HepG2 (cell line): ENCODE data around the gene ABHD2. TPM values are rescaled to one million over a fixed set of nuclear protein-coding genes. Genes with fewer than 3 reads are reported as not detected.

Experiments
- ATAC-seq: fragments of 200-7000 bp; cut with Tn5 transposase; 3 replicates; pipeline ENCODE4 v1.9.1; 2020; ENCODE audit warnings: mild to moderate bottlenecking, moderate library complexity
- BruUV-seq: library from RNA; stranded (reverse); fragments of 400-500 nt; replicated peaks from 2 replicates; lab custom pipeline; 2021; lab: Mats Ljungman, UMichigan
- CTCF ChIA-PET: fragments of 300-600 bp; formaldehyde crosslinking; extraction: SDS; loops from one replicate; lab custom pipeline; 2021; ENCODE audit warnings: low total read pairs, inconsistent platforms, low intra/inter-chr PET ratio; lab: Yijun Ruan, JAX
- POLR2A ChIA-PET: fragments of 350-600 bp; sonication (Branson Sonifier 250); formaldehyde crosslinking; loops from one replicate; lab custom pipeline; 2020; ENCODE audit warnings: antibody characterized with exemption, inconsistent platforms; lab: Yijun Ruan, JAX
- DNase-seq: peaks from one replicate; pipeline ENCODE4 v3.0.0-alpha.2; 2015; ENCODE audit warnings: low spot score
- FAIRE-seq: peaks from 3 replicates; lab custom pipeline; 2011; peaks lifted over from hg19 to GRCh38; lab: Jason Lieb, UNC
- H2AFZ ChIP-seq: one replicate; pipeline ENCODE4 v1.6.1; 2011; ENCODE audit warnings: low read length, inconsistent platforms
- H3K27ac ChIP-seq: fragments of 300-600 bp; 3 replicates; pipeline ENCODE4 v1.8.0; 2011; ENCODE audit warnings: mixed run types, mild to moderate bottlenecking, mixed read lengths, low read length, inconsistent platforms; ENCODE audit not compliant: insufficient read depth; ENCODE audit errors: extremely low read length
- H3K27me3 ChIP-seq, 2 experiments: fragments of 200-600 bp in 1 of 2; 2 replicates in 1 of 2; 3 replicates in 1 of 2; pipeline versions ENCODE4 v1.6.0 to v1.8.0; 2011; ENCODE audit warnings: low read length in 2 of 2, mild to moderate bottlenecking in 2 of 2, moderate library complexity in 2 of 2, inconsistent platforms in 1 of 2; ENCODE audit not compliant: insufficient read depth in 2 of 2, control insufficient read depth in 1 of 2
- H3K36me3 ChIP-seq, 2 experiments: fragments of 200-600 bp in 1 of 2; replicated peaks in 1 of 2; 2 replicates in 1 of 2; 3 replicates in 1 of 2; pipeline versions ENCODE4 v1.5.1 to v1.8.0; 2011; ENCODE audit warnings: low read length in 2 of 2, inconsistent platforms in 1 of 2; ENCODE audit not compliant: insufficient read depth in 2 of 2, control insufficient read depth in 1 of 2
- H3K4me1 ChIP-seq: 2 replicates; pipeline ENCODE4 v1.5.1; 2012; ENCODE audit warnings: low read length, inconsistent platforms; ENCODE audit not compliant: insufficient read depth
- H3K4me2 ChIP-seq: 2 replicates; pipeline ENCODE4 v1.6.0; 2011; ENCODE audit warnings: low read depth, low read length, inconsistent platforms
- H3K4me3 ChIP-seq, 3 experiments: fragments of 200-600 bp in 1 of 3; sonication (generic), shearing (Covaris generic) in 1 of 3; replicated peaks in 1 of 3; 2 replicates each; pipeline ENCODE4 v1.5.1; 2011 to 2016; ENCODE audit warnings: low read length in 3 of 3, inconsistent platforms in 2 of 3, low read depth in 2 of 3, mild to moderate bottlenecking in 2 of 3, control low read depth in 1 of 3, mixed read lengths in 1 of 3; ENCODE audit not compliant: insufficient read depth in 1 of 3
- H3K79me2 ChIP-seq: one replicate; pipeline ENCODE4 v1.6.1; 2011; ENCODE audit warnings: low read length, inconsistent platforms; ENCODE audit not compliant: insufficient read depth
- H3K9ac ChIP-seq: 2 replicates; pipeline ENCODE4 v1.6.0; 2011; ENCODE audit warnings: mild to moderate bottlenecking, low read depth, low read length, inconsistent platforms; ENCODE audit not compliant: insufficient read depth
- H3K9me3 ChIP-seq: 2 replicates; pipeline ENCODE4 v1.5.1; 2012; ENCODE audit warnings: mild to moderate bottlenecking, low read length
- H4K20me1 ChIP-seq: 2 replicates; pipeline ENCODE4 v1.6.0; 2011; ENCODE audit warnings: inconsistent platforms, mild to moderate bottlenecking, low read length, moderate library complexity; ENCODE audit not compliant: insufficient read depth
- ERF ChIP-seq: IDR thresholded peaks from 2 replicates; pipeline ENCODE4 v1.6.1; 2018; ENCODE audit warnings: missing biosample characterization, missing genetic modification reagents
- FLYWCH1 ChIP-seq: sonication (generic); formaldehyde crosslinking; IDR thresholded peaks from 2 replicates; pipeline ENCODE4 v1.8.1; 2023; ENCODE audit warnings: mild to moderate bottlenecking, missing genetic modification reagents
- HNF1B ChIP-seq: sonication (generic); formaldehyde crosslinking; IDR thresholded peaks from 2 replicates; pipeline ENCODE4 v1.5.1; 2020; ENCODE audit warnings: mild to moderate bottlenecking, moderate library complexity, missing genetic modification reagents
- KDM6A ChIP-seq: IDR thresholded peaks from 2 replicates; pipeline ENCODE4 v1.6.1; 2016; ENCODE audit warnings: low read depth
- LCORL ChIP-seq, 2 experiments: fragments of 450-650 bp in 1 of 2; sonication (generic) in 1 of 2; formaldehyde crosslinking in 1 of 2; IDR thresholded peaks; 2 replicates each; pipeline versions ENCODE4 v1.5.0 to v1.6.1; 2017 to 2020; ENCODE audit warnings: antibody characterized with exemption in 1 of 2, missing genetic modification reagents in 1 of 2
- MNT ChIP-seq: fragments of 450-650 bp; IDR thresholded peaks from 2 replicates; pipeline ENCODE4 v1.6.1; 2016
- SIX4 ChIP-seq: sonication (generic); formaldehyde crosslinking; IDR thresholded peaks from 2 replicates; pipeline ENCODE4 v1.4.0; 2020; ENCODE audit warnings: missing genetic modification reagents
- TBX2 ChIP-seq: sonication (generic); formaldehyde crosslinking; IDR thresholded peaks from 2 replicates; pipeline ENCODE4 v1.5.0; 2020; ENCODE audit warnings: missing genetic modification reagents, mild to moderate bottlenecking, borderline replicate concordance
- THAP9 ChIP-seq: sonication (generic); formaldehyde crosslinking; IDR thresholded peaks from 2 replicates; pipeline ENCODE4; 2020; ENCODE audit warnings: missing genetic modification reagents, mild to moderate bottlenecking, borderline replicate concordance
- ZBTB37 ChIP-seq: sonication (generic); formaldehyde crosslinking; IDR thresholded peaks from 2 replicates; pipeline ENCODE4 v1.4.0; 2020; ENCODE audit warnings: mild to moderate bottlenecking, missing genetic modification reagents
- ZNF234 ChIP-seq: sonication (generic); formaldehyde crosslinking; conservative IDR thresholded peaks from 2 replicates; pipeline ENCODE4 v1.5.1; 2020; ENCODE audit warnings: mild to moderate bottlenecking, missing genetic modification reagents
- ZNF678 ChIP-seq: sonication (generic); formaldehyde crosslinking; IDR thresholded peaks from 2 replicates; pipeline ENCODE4 v1.4.0; 2020; ENCODE audit warnings: mild to moderate bottlenecking, missing genetic modification reagents
- WGBS: methylation state at CpG from one replicate; pipeline ENCODE4 v1.1.6; 2017; ENCODE audit warnings: low lambda C conversion rate; 5-methylcytosine and 5-hydroxymethylcytosine counted together
- in situ Hi-C: cut with HindIII; loops from 2 replicates; pipeline ENCODE4 v1.10.0; 2017; ENCODE audit warnings: low pct_unique_long_range_greater_than_20kb; ENCODE audit not compliant: extremely low pct_ligation_motif_present
- intact Hi-C: fragments of 100-400 bp; cut with micrococcal nuclease; formaldehyde crosslinking; loops from one replicate; pipeline ENCODE4 v1.10.0; 2022; ENCODE audit not compliant: unreplicated experiment
- polyA plus RNA-seq, 8 experiments: library from polyadenylated mRNA; depleted of rRNA in 3 of 8; stranded (reverse) in 7 of 8; unstranded in 1 of 8; fragments of >200 nt; fragmentation: Illumina TruSeq in 4 of 8; extraction: Trizol in 4 of 8; gene quantifications; 2 replicates each; pipeline versions ENCODE4 v1.2.1 to v1.2.3, GENCODE V29; 2011 to 2016; ENCODE audit warnings: low read depth in 4 of 8, missing spikeins in 1 of 8, mixed read lengths in 1 of 8; ENCODE audit not compliant: insufficient read depth in 1 of 8
- total RNA-seq, 5 experiments: library from RNA; depleted of rRNA; stranded (reverse); fragments of >200 nt; fragmentation: Illumina TruSeq; extraction: Trizol; gene quantifications; 2 replicates each; pipeline ENCODE4 v1.2.3, GENCODE V29; 2016; ENCODE audit warnings: low read depth in 1 of 5

ABHD2 gene
- total and polyA plus RNA-seq, 2 of the 13 experiments (the other 11 are each of a cell fraction or from before 2014, with no cell fraction given): 14.8 to 22.4 TPM

GRCh38 chr15:89177633-89178306 lies 89.5 kb downstream of the ABHD2 start (continued):
- no peak for TF ChIP-seq SIX4 (CRISPR knock-in tag)
- TF ChIP-seq HNF1B: 0 out of 2 replicates have a peak, but pooled peaks have one; percentile 37
- no peak for TF ChIP-seq ZBTB37 (CRISPR knock-in tag)
- TF ChIP-seq TBX2 (CRISPR knock-in tag): no peak
- TF ChIP-seq LCORL (IDR thresholded peaks at IDR 0.05): no peak
- TF ChIP-seq LCORL (CRISPR knock-in tag; IDR thresholded peaks at IDR 0.05): no peak

GRCh38 chr15:89178307-89178977 lies 90.2 kb downstream of the ABHD2 start:
- CTCF ChIA-PET: interaction anchor here (0.7 to 3.8 kb wide), 4 partner anchors 115 to 274 kb away, joined by 3 to 75 read pairs (median 4); no protein-coding TSS in a partner anchor
- in situ Hi-C loops: loop anchor here (5.0 to 10.0 kb wide), 2 partner anchors 121 to 274 kb away; no protein-coding TSS in a partner anchor
- ATAC-seq (no peak), FAIRE-seq (no peak), DNase-seq (no peak)
- Histone ChIP-seq H3K4me1 (no peaks in the 10 kb centered on the region), H3K79me2 (no peaks in the 10 kb centered on the region), H4K20me1 (no peaks in the 10 kb centered on the region), H3K27me3 (no peaks in the 10 kb centered on the region), H2AFZ (no peak overlapping the region), H3K4me2 (no peak overlapping the region), H3K9ac (no peak overlapping the region), H3K27ac (no peak overlapping the region), H3K9me3 (no peaks in the 10 kb centered on the region), H3K4me3 (no peak overlapping the region), H3K36me3 (peaks cover 9 to 44% of the 10 kb centered on the region in 2 experiments)
- POLR2A ChIA-PET: interaction anchor here (0.9 to 1.4 kb wide), 2 partner anchors 13 to 98 kb away, joined by 3 read pairs; no protein-coding TSS in a partner anchor
- BruUV-seq: no TSS peak
- intact Hi-C loops: loop anchor here (10.0 kb wide), 1 partner anchor 284 kb away; the partner anchor contains the start of gene HAPLN3
- 95% methylated on average over 11 of the region's 11 CpGs for WGBS
- TF ChIP-seq ZNF678 (CRISPR knock-in tag): no peak
- no peak for TF ChIP-seq ERF (CRISPR knock-in tag)
- no peak for TF ChIP-seq THAP9 (CRISPR knock-in tag)
- TF ChIP-seq FLYWCH1: no peak
- no peak for TF ChIP-seq MNT
- no peak for TF ChIP-seq KDM6A
- no peak for TF ChIP-seq ZNF234 (CRISPR knock-in tag)
